ENCODE measurements around the gene PSMB5. TPM values are rescaled to one million over a fixed set of nuclear protein-coding genes. Genes with fewer than 3 reads are reported as not detected.

Gene PSMB5
- total and polyA plus RNA-seq, 3 donors from 2014 or later: 97.2 to 145 (median 123) TPM

DNA sequence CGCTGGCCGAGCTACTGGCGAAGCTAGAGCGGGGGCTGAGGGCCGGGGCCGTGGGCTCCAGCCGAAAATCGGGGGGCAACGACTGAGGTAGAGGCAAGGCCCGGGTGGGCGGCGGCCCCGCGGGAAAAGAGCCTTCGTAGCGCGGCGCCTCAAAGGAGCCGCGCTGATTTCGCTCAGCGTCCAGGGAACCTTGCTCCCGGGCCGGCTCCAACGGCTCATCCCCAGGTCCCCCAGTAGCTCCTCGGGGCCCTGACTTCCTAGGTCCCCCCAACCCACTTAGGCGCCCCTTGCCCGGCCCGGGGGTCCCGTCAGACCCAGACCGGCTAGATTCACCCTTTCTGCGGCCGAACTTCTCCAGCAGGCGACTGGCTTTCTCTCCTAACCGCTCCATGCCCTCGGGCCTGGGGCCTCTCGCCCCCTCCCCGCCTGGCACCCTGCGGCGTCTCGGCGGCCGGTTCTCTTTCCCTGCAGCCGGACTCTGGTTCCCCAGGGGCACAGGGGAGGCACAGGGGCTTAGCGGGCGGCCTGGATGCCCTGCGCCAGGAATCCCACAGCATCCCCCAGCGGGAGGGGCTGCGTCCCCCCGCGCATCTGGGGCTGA lies 52.7 kb downstream of the PSMB5 start:
- TF ChIP-seq, protein P1, sequence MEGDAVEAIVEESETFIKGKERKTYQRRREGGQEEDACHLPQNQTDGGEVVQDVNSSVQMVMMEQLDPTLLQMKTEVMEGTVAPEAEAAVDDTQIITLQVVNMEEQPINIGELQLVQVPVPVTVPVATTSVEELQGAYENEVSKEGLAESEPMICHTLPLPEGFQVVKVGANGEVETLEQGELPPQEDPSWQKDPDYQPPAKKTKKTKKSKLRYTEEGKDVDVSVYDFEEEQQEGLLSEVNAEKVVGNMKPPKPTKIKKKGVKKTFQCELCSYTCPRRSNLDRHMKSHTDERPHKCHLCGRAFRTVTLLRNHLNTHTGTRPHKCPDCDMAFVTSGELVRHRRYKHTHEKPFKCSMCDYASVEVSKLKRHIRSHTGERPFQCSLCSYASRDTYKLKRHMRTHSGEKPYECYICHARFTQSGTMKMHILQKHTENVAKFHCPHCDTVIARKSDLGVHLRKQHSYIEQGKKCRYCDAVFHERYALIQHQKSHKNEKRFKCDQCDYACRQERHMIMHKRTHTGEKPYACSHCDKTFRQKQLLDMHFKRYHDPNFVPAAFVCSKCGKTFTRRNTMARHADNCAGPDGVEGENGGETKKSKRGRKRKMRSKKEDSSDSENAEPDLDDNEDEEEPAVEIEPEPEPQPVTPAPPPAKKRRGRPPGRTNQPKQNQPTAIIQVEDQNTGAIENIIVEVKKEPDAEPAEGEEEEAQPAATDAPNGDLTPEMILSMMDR (IDR thresholded peaks at IDR 0.05): no peak
- TF ChIP-seq POLR2A (IDR thresholded peaks at IDR 0.05): no peak
- WGBS, 2 donors: 0% methylated on average over 41 of the region's 51 CpGs; no CpG with 5 or more reads in 1 of the 2 donors

DNA sequence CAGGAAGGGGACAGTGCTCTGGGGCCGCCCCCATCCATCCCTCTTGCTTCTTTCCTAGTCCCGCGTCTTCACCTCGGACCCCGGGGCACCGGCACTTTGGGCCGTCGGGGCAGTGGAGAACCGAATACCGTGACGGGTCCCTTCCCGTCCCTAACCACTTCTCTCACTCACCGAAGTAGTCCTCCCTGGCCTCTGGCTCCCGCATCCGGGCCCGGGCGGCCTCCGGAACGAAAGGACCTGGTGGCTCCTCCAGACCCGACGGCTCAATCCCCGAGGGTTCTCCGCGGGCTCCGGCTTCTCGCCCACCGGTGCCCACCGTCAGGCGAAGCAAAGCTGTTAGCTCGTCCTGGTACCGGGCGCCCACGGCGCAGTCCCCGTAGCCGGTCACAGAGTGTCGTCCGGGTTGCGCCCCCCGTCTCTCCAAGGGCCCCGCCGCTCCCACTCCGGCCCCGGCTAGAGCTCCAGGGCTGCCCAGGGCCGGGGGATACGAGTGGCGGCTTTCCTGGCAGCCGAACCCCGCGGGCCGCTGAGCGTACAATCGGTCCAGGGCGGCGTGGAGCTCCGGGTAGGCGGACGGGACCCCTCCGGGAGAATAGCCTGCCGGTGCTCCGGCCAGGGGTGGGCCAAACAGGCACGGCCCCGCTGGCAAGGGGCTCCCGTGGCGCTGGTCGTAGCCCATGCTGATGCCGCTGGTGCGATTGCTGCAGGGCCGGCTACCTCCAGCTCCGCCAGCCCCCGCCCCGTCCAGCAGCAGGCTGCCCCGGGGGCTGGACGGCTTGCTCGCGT lies 53.4 kb downstream of the PSMB5 start:
- intact Hi-C loops (cut with DNase I; ENCODE audit: low total_unique reads): no loop called here
- no peak for DNase-seq
- no peak for TF ChIP-seq POLR2A (IDR thresholded peaks at IDR 0.05)
- TF ChIP-seq, protein P1 (IDR thresholded peaks at IDR 0.05): no peak

More for the DNA sequence above, 52.7 kb downstream of the PSMB5 start:
- peak overlapping the region; percentile 36 to 75 for H3K27ac ChIP-seq
- peaks cover 14% of the 10 kb centered on the region for H3K4me1 ChIP-seq
- intact Hi-C loops (cut with DNase I; ENCODE audit: low total_unique reads): no loop called here
- H3K36me3 ChIP-seq (ENCODE audit: low read depth, missing control alignments): no peaks in the 10 kb centered on the region
- H3K27me3 ChIP-seq: no peaks in the 10 kb centered on the region
- H3K9me3 ChIP-seq: no peaks in the 10 kb centered on the region
- peak overlapping the region; percentile 63 to 75 for H3K4me3 ChIP-seq
- no peak for DNase-seq

DNA sequence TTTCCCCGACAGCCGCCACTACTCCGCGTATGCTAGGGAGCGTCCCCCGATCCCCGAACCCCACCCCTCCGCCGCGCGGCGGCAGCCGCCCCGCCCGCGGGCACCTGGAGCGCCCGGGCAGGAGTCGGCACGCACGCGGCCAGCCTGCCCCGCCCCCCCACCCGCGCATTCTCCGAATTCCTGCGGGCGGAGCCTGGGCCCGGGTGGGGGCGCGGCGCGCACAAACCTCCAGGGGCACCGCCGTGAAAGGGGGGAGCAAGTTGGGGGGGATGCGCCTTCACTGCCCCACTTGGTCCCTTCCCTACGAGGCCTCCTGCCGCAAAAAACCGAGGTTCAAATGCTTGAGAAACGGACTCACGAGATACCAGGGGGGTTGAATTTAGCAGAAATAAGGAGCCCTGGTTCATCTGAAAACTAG lies 54.0 kb downstream of the PSMB5 start:
- no peaks in the 10 kb centered on the region for H3K36me3 ChIP-seq (ENCODE audit: low read depth, missing control alignments)
- 2 to 5% methylated on average over 10 to 34 of the region's 41 CpGs for WGBS, 2 donors
- H3K9me3 ChIP-seq: no peaks in the 10 kb centered on the region
- H3K27me3 ChIP-seq: no peaks in the 10 kb centered on the region
- DNase-seq: no peak
- H3K27ac ChIP-seq: peak overlapping the region in 1 of 2 donors; percentile 12
- peaks cover 14% of the 10 kb centered on the region for H3K4me1 ChIP-seq
- no peak for TF ChIP-seq POLR2A (IDR thresholded peaks at IDR 0.05)
- TF ChIP-seq, protein P1 (IDR thresholded peaks at IDR 0.05): no peak
- H3K4me3 ChIP-seq: peak overlapping the region; percentile 63 to 75
- intact Hi-C loops (cut with DNase I; ENCODE audit: low total_unique reads): no loop called here

More for the DNA sequence above, 53.4 kb downstream of the PSMB5 start:
- Histone ChIP-seq H3K36me3 (ENCODE audit: low read depth, missing control alignments) (no peaks in the 10 kb centered on the region), H3K4me3 (peak overlapping the region; percentile 63 to 75), H3K9me3 (no peaks in the 10 kb centered on the region), H3K4me1 (peaks cover 14% of the 10 kb centered on the region), H3K27me3 (no peaks in the 10 kb centered on the region), H3K27ac (peak overlapping the region; percentile 36 to 75)
- WGBS, 2 donors: 2% methylated on average over 10 to 53 of the region's 76 CpGs

DNA sequence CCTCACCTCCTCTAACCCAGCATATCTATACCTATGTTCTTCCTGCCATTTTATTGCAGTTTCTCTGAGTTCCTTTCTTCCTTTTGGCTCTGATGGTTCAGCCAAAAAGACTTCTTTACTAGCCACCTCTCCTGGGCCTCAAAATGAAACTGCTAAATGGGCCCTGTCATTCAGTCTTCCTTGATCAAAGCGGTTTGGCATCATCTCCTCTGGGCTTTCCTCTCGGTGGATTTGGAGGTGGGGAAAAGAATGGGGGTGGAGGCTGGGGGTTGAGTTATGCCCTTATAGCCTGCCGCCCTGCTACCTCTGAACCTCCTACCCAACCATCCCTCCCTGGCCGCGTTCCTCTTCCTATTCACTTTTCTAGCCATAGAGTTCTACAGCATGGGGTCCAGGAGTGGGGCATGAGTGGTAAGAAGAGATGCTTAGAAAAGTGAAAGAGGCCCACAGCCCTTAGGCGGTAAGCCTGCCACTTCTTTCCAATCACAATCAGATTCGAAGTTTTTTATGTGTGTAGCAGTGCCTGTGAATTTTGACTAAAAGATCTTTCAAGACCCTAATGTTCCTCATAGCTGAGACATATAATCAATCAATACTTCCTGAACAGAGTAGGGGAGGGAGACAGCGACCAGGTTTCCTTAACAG lies 54.8 kb downstream of the PSMB5 start:
- intact Hi-C loops (cut with DNase I; ENCODE audit: low total_unique reads): no loop called here
- peaks cover 14% of the 10 kb centered on the region for H3K4me1 ChIP-seq
- H3K36me3 ChIP-seq (ENCODE audit: low read depth, missing control alignments): no peaks in the 10 kb centered on the region
- H3K9me3 ChIP-seq: no peaks in the 10 kb centered on the region
- no peak overlapping the region for H3K4me3 ChIP-seq
- no peak for TF ChIP-seq POLR2A (IDR thresholded peaks at IDR 0.05)
- TF ChIP-seq, protein P1 (IDR thresholded peaks at IDR 0.05): no peak
- peak overlapping the region in 1 of 2 donors; percentile 12 for H3K27ac ChIP-seq
- DNase-seq: no peak
- WGBS, 2 donors: 43 to 55% methylated on average over 8 of the region's 8 CpGs
- H3K27me3 ChIP-seq: no peaks in the 10 kb centered on the region
